Colonic mucosa (tissue), 4 donors: ENCODE measurements around the gene ADAMTSL3. TPM values are rescaled to one million over a fixed set of nuclear protein-coding genes. Genes with fewer than 3 reads are reported as not detected.

Experiments used
- DNase-seq: peaks from one replicate; pipeline ENCODE4 v3.0.0-alpha.2; 2020
- H3K27ac ChIP-seq: fragments of 200-600 bp; one replicate; pipeline ENCODE4 v1.8.0; 2021
- H3K27me3 ChIP-seq: fragments of 200-600 bp; one replicate; pipeline ENCODE4 v1.8.0; 2021
- H3K36me3 ChIP-seq: fragments of 200-600 bp; one replicate; pipeline ENCODE4 v1.8.0; 2021
- H3K4me1 ChIP-seq: fragments of 200-600 bp; one replicate; pipeline ENCODE4 v1.8.0; 2021; ENCODE audit warnings: mild to moderate bottlenecking
- H3K4me3 ChIP-seq: fragments of 200-600 bp; one replicate; pipeline ENCODE4 v1.8.0; 2021
- H3K9ac ChIP-seq, 2 donors: one replicate each; pipeline ENCODE4 v1.7.0; 2013; ENCODE audit warnings: control low read depth in 2 of 2, low read depth in 2 of 2, low read length in 2 of 2
- H3K9me3 ChIP-seq: fragments of 200-600 bp; one replicate; pipeline ENCODE4 v1.8.0; 2021
- CTCF ChIP-seq: fragments of 200-600 bp; IDR thresholded peaks from one replicate; pipeline ENCODE4 v1.8.0; 2022; ENCODE audit warnings: antibody characterized with exemption, mild to moderate bottlenecking
- intact Hi-C: fragments of 100-400 bp; cut with DNase I; formaldehyde crosslinking; loops from one replicate; pipeline ENCODE4 v1.14.1; 2022
- total RNA-seq, 2 donors: library from RNA; stranded (reverse); fragmentation: NEBNext Ultra II Directional in 1 of 2; extraction: Animal tissue kit (Norgen Biotek cat#: 25700) in 1 of 2; gene quantifications; one replicate each; pipeline ENCODE4 v1.2.1, GENCODE V29; 2021
- donor health status: healthy.
- donor health status: DM: no; HTN: no; CAD: no.
- donor health status: DM: no; HTN: no; CAD: no.

The ADAMTSL3 gene
- total RNA-seq, 2 donors from 2014 or later, result 0.72 to 4.8 TPM

GRCh38 chr15:83631534-83631933, 22.4 kb upstream of the ADAMTSL3 start:
- H3K4me1 ChIP-seq, result no peaks in the 10 kb centered on the region
- no peak for DNase-seq
- intact Hi-C loops, result no loop called here
- no peak for TF ChIP-seq CTCF
- H3K27me3 ChIP-seq, result no peaks in the 10 kb centered on the region
- no peaks in the 10 kb centered on the region for H3K36me3 ChIP-seq
- no peak overlapping the region for H3K9ac ChIP-seq
- no peaks in the 10 kb centered on the region for H3K9me3 ChIP-seq
- no peak overlapping the region for H3K4me3 ChIP-seq
- H3K27ac ChIP-seq, result no peak overlapping the region

GRCh38 chr15:83643201-83643600, 10.7 kb upstream of the ADAMTSL3 start:
- no peaks in the 10 kb centered on the region for H3K4me1 ChIP-seq
- intact Hi-C loops, result no loop called here
- H3K27ac ChIP-seq, result no peak overlapping the region
- no peaks in the 10 kb centered on the region for H3K27me3 ChIP-seq
- DNase-seq, result no peak
- H3K4me3 ChIP-seq, result no peak overlapping the region
- TF ChIP-seq CTCF, result no peak
- no peak overlapping the region for H3K9ac ChIP-seq
- no peaks in the 10 kb centered on the region for H3K9me3 ChIP-seq
- H3K36me3 ChIP-seq, result no peaks in the 10 kb centered on the region

- TF ChIP-seq CTCF, result no peak
- Histone ChIP-seq H3K9ac (no peak overlapping the region), H3K4me1 (no peaks in the 10 kb centered on the region), H3K27me3 (no peaks in the 10 kb centered on the region), H3K36me3 (no peaks in the 10 kb centered on the region), H3K9me3 (no peaks in the 10 kb centered on the region), H3K4me3 (no peak overlapping the region), H3K27ac (no peak overlapping the region)
- intact Hi-C loops, result no loop called here
- DNase-seq, result no peak
Observed at GRCh38 chr15:83644439-83644838, 9.5 kb upstream of the ADAMTSL3 start.

DNA sequence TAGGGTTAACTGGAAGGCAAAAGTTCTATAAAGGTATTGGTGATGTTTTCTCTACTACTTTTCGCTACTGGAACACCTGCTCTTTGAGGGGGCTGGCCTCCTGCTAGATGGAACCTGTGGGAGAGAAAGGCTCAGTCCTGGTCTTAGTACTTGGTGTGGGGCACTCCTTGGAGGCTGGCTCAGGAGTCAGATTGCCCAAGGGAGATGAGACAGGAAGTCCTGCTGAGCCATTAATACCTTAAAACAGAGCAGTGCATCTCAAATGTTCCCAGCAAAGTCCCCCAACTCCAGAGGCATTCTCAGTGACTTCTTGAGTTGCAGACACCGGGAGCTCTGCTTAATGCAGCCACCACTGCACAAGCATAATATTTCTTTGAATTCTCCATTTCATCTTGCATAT, 3.1 kb upstream of the ADAMTSL3 start:
- H3K4me3 ChIP-seq, result no peak overlapping the region
- no peak overlapping the region for H3K27ac ChIP-seq
- H3K9ac ChIP-seq, result no peak overlapping the region
- no peak for TF ChIP-seq CTCF
- intact Hi-C loops, result no loop called here
- H3K27me3 ChIP-seq, result peaks cover 9% of the 10 kb centered on the region
- H3K9me3 ChIP-seq, result no peaks in the 10 kb centered on the region
- no peaks in the 10 kb centered on the region for H3K4me1 ChIP-seq
- no peak for DNase-seq
- H3K36me3 ChIP-seq, result no peaks in the 10 kb centered on the region

DNA sequence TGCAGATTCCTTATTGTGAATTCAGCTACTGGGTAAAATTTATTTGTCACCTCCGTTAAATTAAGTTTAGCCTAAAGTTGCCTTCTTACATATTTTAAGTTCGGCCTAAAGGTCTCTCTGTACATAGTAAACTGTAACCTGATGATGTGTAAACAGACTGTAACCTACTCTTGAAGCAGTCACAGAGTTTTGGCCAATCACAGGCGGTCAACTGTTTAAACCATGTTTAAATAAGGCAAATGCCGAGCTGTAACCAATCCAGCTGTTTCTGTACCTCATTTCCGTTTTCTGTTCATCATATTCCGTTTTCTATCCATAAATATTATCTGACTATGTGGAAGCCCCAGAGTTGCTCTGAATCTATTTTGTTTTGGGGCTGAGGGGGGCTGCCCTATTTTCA, 2.4 kb upstream of the ADAMTSL3 start:
- no peak overlapping the region for H3K4me3 ChIP-seq
- no peaks in the 10 kb centered on the region for H3K36me3 ChIP-seq
- H3K4me1 ChIP-seq, result no peaks in the 10 kb centered on the region
- no peak overlapping the region for H3K27ac ChIP-seq
- no peak for DNase-seq
- intact Hi-C loops, result no loop called here
- H3K9ac ChIP-seq, result no peak overlapping the region
- H3K27me3 ChIP-seq, result peaks cover 9% of the 10 kb centered on the region
- H3K9me3 ChIP-seq, result no peaks in the 10 kb centered on the region
- no peak for TF ChIP-seq CTCF
